ENCODE results near the gene SMYD1. TPM values are rescaled to one million over a fixed set of nuclear protein-coding genes. Genes with fewer than 3 reads are reported as not detected.

The SMYD1 gene
- total RNA-seq, 1 experiment from 2014 or later: not detected

DNA sequence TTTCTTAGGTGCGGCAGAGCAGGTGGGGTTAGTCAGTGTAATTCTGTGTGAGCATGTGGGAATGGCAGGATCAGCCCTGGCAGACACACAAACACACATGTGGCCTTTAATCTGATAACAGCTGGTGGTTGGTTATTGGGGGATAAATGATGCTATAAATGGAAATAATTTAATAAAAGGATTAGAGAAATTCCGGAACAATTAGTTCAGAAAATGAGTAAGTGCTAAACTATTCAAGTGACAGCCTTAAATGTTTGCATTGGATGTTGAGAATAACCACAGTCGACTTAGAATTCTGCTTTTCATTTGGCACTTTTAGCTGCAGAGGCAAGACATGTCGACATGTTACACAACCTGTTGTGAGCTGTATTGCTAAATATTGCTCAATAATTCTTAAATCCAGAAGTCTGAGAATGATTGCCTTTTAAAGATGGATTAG is 7.2 kb downstream of the SMYD1 start:
- POLR2A ChIA-PET: no interaction called here

DNA sequence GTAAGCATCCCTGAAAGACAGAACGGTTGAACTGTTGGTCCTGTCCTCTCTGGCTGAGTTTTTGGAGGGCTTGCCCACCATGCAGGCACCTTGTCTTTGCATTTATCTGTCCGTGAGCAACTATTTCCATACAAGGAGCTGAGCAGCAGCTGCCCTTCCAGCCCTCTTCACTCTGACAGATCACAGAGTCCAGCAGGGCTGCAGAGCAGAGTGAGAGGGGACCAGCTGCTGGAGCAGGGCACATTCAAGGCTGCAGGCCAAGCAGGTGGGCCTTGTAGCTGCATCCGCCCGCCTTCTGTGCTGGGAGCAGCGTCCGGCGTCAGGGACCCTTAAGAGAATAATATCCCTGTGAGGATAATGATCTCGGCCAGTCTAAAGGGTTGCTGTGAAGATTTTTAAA is 9.5 kb downstream of the SMYD1 start:
- POLR2A ChIA-PET: interaction anchor here (0.7 kb wide), 1 partner anchor 61 kb away, joined by 9 read pairs; no protein-coding TSS in a partner anchor
- H3K4me1 ChIP-seq (ENCODE audit: control insufficient read depth, insufficient read depth, low read length): no peaks in the 10 kb centered on the region
- DNase-seq (ENCODE audit: low read depth, low spot score) (no peak), ATAC-seq (no peak)
- no peak overlapping the region for H3K4me3 ChIP-seq (ENCODE audit: low read depth in 2 of 2, low read length in 2 of 2)
- in situ Hi-C loops (cut with HindIII; ENCODE audit: low pct_unique_long_range_greater_than_20kb, low sequenced_read_pairs): no loop called here
- TF ChIP-seq TCF7L2 (IDR thresholded peaks at IDR 0.05; ENCODE audit: low read depth, low read length): no peak
- no peak for TF ChIP-seq SIN3A (IDR thresholded peaks at IDR 0.05; ENCODE audit: borderline replicate concordance, insufficient read depth, low read depth, low read length)
- TF ChIP-seq POLR2AphosphoS5 (IDR thresholded peaks at IDR 0.05; ENCODE audit: low read depth, low read length): no peak
- TF ChIP-seq, protein P1, sequence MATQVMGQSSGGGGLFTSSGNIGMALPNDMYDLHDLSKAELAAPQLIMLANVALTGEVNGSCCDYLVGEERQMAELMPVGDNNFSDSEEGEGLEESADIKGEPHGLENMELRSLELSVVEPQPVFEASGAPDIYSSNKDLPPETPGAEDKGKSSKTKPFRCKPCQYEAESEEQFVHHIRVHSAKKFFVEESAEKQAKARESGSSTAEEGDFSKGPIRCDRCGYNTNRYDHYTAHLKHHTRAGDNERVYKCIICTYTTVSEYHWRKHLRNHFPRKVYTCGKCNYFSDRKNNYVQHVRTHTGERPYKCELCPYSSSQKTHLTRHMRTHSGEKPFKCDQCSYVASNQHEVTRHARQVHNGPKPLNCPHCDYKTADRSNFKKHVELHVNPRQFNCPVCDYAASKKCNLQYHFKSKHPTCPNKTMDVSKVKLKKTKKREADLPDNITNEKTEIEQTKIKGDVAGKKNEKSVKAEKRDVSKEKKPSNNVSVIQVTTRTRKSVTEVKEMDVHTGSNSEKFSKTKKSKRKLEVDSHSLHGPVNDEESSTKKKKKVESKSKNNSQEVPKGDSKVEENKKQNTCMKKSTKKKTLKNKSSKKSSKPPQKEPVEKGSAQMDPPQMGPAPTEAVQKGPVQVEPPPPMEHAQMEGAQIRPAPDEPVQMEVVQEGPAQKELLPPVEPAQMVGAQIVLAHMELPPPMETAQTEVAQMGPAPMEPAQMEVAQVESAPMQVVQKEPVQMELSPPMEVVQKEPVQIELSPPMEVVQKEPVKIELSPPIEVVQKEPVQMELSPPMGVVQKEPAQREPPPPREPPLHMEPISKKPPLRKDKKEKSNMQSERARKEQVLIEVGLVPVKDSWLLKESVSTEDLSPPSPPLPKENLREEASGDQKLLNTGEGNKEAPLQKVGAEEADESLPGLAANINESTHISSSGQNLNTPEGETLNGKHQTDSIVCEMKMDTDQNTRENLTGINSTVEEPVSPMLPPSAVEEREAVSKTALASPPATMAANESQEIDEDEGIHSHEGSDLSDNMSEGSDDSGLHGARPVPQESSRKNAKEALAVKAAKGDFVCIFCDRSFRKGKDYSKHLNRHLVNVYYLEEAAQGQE (IDR thresholded peaks at IDR 0.05; ENCODE audit: insufficient read depth in 1 of 2, low read depth in 2 of 2, low read length in 1 of 2): no peak
- TF ChIP-seq, protein P2, sequence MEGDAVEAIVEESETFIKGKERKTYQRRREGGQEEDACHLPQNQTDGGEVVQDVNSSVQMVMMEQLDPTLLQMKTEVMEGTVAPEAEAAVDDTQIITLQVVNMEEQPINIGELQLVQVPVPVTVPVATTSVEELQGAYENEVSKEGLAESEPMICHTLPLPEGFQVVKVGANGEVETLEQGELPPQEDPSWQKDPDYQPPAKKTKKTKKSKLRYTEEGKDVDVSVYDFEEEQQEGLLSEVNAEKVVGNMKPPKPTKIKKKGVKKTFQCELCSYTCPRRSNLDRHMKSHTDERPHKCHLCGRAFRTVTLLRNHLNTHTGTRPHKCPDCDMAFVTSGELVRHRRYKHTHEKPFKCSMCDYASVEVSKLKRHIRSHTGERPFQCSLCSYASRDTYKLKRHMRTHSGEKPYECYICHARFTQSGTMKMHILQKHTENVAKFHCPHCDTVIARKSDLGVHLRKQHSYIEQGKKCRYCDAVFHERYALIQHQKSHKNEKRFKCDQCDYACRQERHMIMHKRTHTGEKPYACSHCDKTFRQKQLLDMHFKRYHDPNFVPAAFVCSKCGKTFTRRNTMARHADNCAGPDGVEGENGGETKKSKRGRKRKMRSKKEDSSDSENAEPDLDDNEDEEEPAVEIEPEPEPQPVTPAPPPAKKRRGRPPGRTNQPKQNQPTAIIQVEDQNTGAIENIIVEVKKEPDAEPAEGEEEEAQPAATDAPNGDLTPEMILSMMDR (IDR thresholded peaks at IDR 0.05): no peak
- CTCF ChIA-PET: interaction anchor here (0.7 kb wide), 1 partner anchor 46 kb away, joined by 8 read pairs; no protein-coding TSS in a partner anchor
- no peaks in the 10 kb centered on the region for H3K36me3 ChIP-seq (ENCODE audit: control insufficient read depth, insufficient read depth, low read length)
- BruUV-seq (replicated peaks): no TSS peak
- H3K9me3 ChIP-seq (ENCODE audit: control insufficient read depth, insufficient read depth, low read depth, low read length): no peaks in the 10 kb centered on the region
- H3K27ac ChIP-seq (ENCODE audit: low read length): no peak overlapping the region
- intact Hi-C loops (cut with micrococcal nuclease; ENCODE audit: unreplicated experiment): loop anchor here (10.0 kb wide), 1 partner anchor 248 kb away; no protein-coding TSS in a partner anchor
- H3K27me3 ChIP-seq (ENCODE audit: control insufficient read depth, insufficient read depth, low read length): no peaks in the 10 kb centered on the region

More for the DNA sequence above, 7.2 kb downstream of the SMYD1 start:
- CTCF ChIA-PET: no interaction called here
- intact Hi-C loops (cut with micrococcal nuclease; ENCODE audit: unreplicated experiment) (loop anchor here (10.0 kb wide), 1 partner anchor 250 kb away; no protein-coding TSS in a partner anchor), in situ Hi-C loops (cut with HindIII; ENCODE audit: low pct_unique_long_range_greater_than_20kb, low sequenced_read_pairs) (no loop called here)
- H3K27ac ChIP-seq (ENCODE audit: low read length): no peak overlapping the region
- no peaks in the 10 kb centered on the region for H3K36me3 ChIP-seq (ENCODE audit: control insufficient read depth, insufficient read depth, low read length)
- H3K27me3 ChIP-seq (ENCODE audit: control insufficient read depth, insufficient read depth, low read length): no peaks in the 10 kb centered on the region
- DNase-seq (ENCODE audit: low read depth, low spot score) (no peak), ATAC-seq (no peak)
- no peak for TF ChIP-seq TCF7L2 (IDR thresholded peaks at IDR 0.05; ENCODE audit: low read depth, low read length)
- H3K4me3 ChIP-seq (ENCODE audit: low read depth in 2 of 2, low read length in 2 of 2): no peak overlapping the region
- BruUV-seq (replicated peaks): no TSS peak
- H3K4me1 ChIP-seq (ENCODE audit: control insufficient read depth, insufficient read depth, low read length): no peaks in the 10 kb centered on the region
- no peaks in the 10 kb centered on the region for H3K9me3 ChIP-seq (ENCODE audit: control insufficient read depth, insufficient read depth, low read depth, low read length)

DNA sequence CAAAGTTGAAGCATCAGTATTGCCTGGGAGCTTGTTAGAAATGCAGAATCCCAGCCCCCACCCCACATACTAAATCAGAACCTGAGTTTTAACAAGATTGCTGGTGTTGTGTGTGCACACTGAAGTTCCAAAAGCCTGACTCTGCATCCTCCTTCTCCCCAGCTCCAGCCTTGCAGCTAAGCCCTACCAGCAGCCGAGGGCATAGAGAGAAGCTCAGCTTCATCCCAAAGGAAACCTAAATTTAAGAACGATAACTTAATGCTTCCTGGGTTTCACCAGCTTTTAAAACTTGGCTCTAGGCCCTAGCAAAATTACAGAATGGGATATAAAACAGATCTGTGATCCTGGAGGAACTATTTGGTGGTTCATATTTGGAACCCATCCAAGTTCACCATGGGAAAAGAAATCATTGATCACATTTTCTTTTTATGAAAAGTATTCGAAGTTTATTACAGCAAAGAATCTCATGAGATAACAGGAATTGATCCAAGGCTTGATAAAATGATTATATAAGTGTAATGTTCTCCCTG is 11.1 kb downstream of the SMYD1 start:
- Histone ChIP-seq H3K27me3 (ENCODE audit: control insufficient read depth, insufficient read depth, low read length) (no peaks in the 10 kb centered on the region), H3K27ac (ENCODE audit: low read length) (no peak overlapping the region), H3K4me3 (ENCODE audit: low read depth in 2 of 2, low read length in 2 of 2) (no peak overlapping the region), H3K9me3 (ENCODE audit: control insufficient read depth, insufficient read depth, low read depth, low read length) (no peaks in the 10 kb centered on the region), H3K4me1 (ENCODE audit: control insufficient read depth, insufficient read depth, low read length) (no peaks in the 10 kb centered on the region), H3K36me3 (ENCODE audit: control insufficient read depth, insufficient read depth, low read length) (no peaks in the 10 kb centered on the region)
- TF ChIP-seq SIN3A (IDR thresholded peaks at IDR 0.05; ENCODE audit: borderline replicate concordance, insufficient read depth, low read depth, low read length) (no peak), POLR2AphosphoS5 (IDR thresholded peaks at IDR 0.05; ENCODE audit: low read depth, low read length) (no peak), TCF7L2 (IDR thresholded peaks at IDR 0.05; ENCODE audit: low read depth, low read length) (no peak)
- TF ChIP-seq, protein P2 (IDR thresholded peaks at IDR 0.05): no peak
- TF ChIP-seq, protein P1 (IDR thresholded peaks at IDR 0.05; ENCODE audit: insufficient read depth in 1 of 2, low read depth in 2 of 2, low read length in 1 of 2): no peak
- ChIA-PET CTCF (no interaction called here), POLR2A (no interaction called here)
- ATAC-seq: no peak
- BruUV-seq (replicated peaks): no TSS peak
- intact Hi-C loops (cut with micrococcal nuclease; ENCODE audit: unreplicated experiment): loop anchor here (10.0 kb wide), 1 partner anchor 246 kb away; no protein-coding TSS in a partner anchor
- DNase-seq (ENCODE audit: low read depth, low spot score): no peak
- in situ Hi-C loops (cut with HindIII; ENCODE audit: low pct_unique_long_range_greater_than_20kb, low sequenced_read_pairs): no loop called here

Data from Panc1 (cell line).